Measurements from ENCODE around the gene HOATZ. TPM values are rescaled to one million over a fixed set of nuclear protein-coding genes. Genes with fewer than 3 reads are reported as not detected.

Gene HOATZ
- total RNA-seq, 1 donor from 2014 or later, result not detected

DNA sequence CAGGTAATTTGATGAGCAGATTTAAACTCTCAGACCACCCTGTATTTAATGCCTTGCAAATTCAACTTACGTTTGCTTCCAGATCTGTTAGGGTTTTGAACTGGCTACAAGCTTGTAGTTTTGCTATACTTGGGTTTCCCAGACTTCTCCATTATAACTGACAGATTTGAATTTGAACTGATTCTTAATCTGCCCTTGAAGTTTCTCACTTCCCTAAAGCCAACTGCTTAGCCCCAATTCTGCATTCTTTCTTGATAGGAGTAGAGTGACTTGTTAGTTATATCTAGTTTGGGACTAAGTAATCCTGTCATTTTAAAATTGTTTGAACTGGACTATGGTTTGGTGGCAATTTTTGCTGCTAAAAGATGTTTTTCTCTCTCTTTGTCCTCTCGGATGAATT, 35.7 kb downstream of the HOATZ start:
- no peak for TF ChIP-seq CTCF (IDR thresholded peaks at IDR 0.05; ENCODE audit: unreplicated experiment)
- Mint-ChIP-seq H3K27me3 (peaks cover 10% of the 10 kb centered on the region), H3K4me1 (ENCODE audit: low read depth) (no peaks in the 10 kb centered on the region), H3K4me3 (ENCODE audit: low read depth) (no peak overlapping the region), H3K9me3 (ENCODE audit: low read depth) (peaks cover 1% of the 10 kb centered on the region), H3K27ac (no peak overlapping the region), H3K36me3 (ENCODE audit: insufficient read depth) (peaks cover 3% of the 10 kb centered on the region)
- DNase-seq (ENCODE audit: low spot score, unreplicated experiment), result no peak

GRCh38 chr11:111554532-111554931, 40.0 kb downstream of the HOATZ start:
- DNase-seq (ENCODE audit: low spot score, unreplicated experiment), result no peak
- Mint-ChIP-seq H3K4me3 (ENCODE audit: low read depth) (no peak overlapping the region), H3K27ac (no peak overlapping the region), H3K36me3 (ENCODE audit: insufficient read depth) (peaks cover 9% of the 10 kb centered on the region), H3K27me3 (peaks cover 7% of the 10 kb centered on the region), H3K9me3 (ENCODE audit: low read depth) (peaks cover 4% of the 10 kb centered on the region), H3K4me1 (ENCODE audit: low read depth) (no peaks in the 10 kb centered on the region)
- TF ChIP-seq CTCF (IDR thresholded peaks at IDR 0.05; ENCODE audit: unreplicated experiment), result no peak

- no peak for DNase-seq (ENCODE audit: low spot score, unreplicated experiment)
- Mint-ChIP-seq H3K9me3 (ENCODE audit: low read depth) (peaks cover 4% of the 10 kb centered on the region), H3K4me1 (ENCODE audit: low read depth) (no peaks in the 10 kb centered on the region), H3K27ac (no peak overlapping the region), H3K27me3 (peaks cover 4% of the 10 kb centered on the region), H3K36me3 (ENCODE audit: insufficient read depth) (peaks cover 9% of the 10 kb centered on the region), H3K4me3 (ENCODE audit: low read depth) (no peak overlapping the region)
- no peak for TF ChIP-seq CTCF (IDR thresholded peaks at IDR 0.05; ENCODE audit: unreplicated experiment)
These were observed 40.7 kb downstream of the HOATZ start for GRCh38 chr11:111555255-111555654.

- H3K27me3 Mint-ChIP-seq, result no peaks in the 10 kb centered on the region
- no peak overlapping the region for H3K4me3 Mint-ChIP-seq (ENCODE audit: low read depth)
- TF ChIP-seq CTCF (IDR thresholded peaks at IDR 0.05; ENCODE audit: unreplicated experiment), result no peak
These were observed 43.0 kb downstream of the HOATZ start for GRCh38 chr11:111557425-111558111.

GRCh38 chr11:111559800-111560464, 45.4 kb downstream of the HOATZ start:
- peaks cover 4% of the 10 kb centered on the region for H3K9me3 Mint-ChIP-seq (ENCODE audit: low read depth)

More at GRCh38 chr11:111557425-111558111, 43.0 kb downstream of the HOATZ start:
- Mint-ChIP-seq H3K36me3 (ENCODE audit: insufficient read depth) (peaks cover 9% of the 10 kb centered on the region), H3K4me1 (ENCODE audit: low read depth) (peaks cover 13% of the 10 kb centered on the region), H3K9me3 (ENCODE audit: low read depth) (peaks cover 4% of the 10 kb centered on the region), H3K27ac (no peak overlapping the region)
- DNase-seq (ENCODE audit: low spot score, unreplicated experiment), result no peak

More at GRCh38 chr11:111559800-111560464, 45.4 kb downstream of the HOATZ start:
- DNase-seq (ENCODE audit: low spot score, unreplicated experiment), result no peak
- Mint-ChIP-seq H3K36me3 (ENCODE audit: insufficient read depth) (peaks cover 9% of the 10 kb centered on the region), H3K4me1 (ENCODE audit: low read depth) (peaks cover 22% of the 10 kb centered on the region), H3K27ac (no peak overlapping the region), H3K27me3 (no peaks in the 10 kb centered on the region), H3K4me3 (ENCODE audit: low read depth) (no peak overlapping the region)
- TF ChIP-seq CTCF (IDR thresholded peaks at IDR 0.05; ENCODE audit: unreplicated experiment), result no peak

Measured in progenitor cell of endocrine pancreas (in vitro differentiated cells).